ENCODE data around the gene RLBP1.

DNA sequence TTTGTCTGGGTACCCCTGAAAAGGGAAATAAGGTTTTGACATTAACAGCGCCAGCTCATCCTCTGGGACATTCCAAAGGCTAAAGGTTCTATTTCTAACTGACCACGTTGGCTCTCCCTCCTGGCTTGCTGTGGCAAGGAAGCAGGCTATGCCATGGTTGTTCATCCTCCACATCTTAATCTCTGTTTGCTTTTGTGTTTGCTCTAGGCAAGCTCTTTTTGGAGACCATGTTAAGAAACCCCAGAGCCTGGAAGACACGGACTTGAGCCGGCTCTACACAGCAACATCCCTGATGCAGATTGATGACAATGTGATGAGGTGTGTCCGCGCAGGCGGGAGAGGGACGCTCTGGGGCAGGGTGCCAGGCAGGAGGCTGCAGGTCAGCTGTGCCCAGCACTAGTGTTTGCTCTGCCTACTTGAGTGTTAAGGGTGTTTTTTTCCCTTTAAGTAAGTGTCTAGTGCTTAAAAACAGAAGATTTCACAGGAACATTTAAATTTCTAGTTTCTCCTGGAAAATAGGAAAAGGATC is 33.3 kb downstream of the RLBP1 start:
- no peak for TF ChIP-seq POLR2A (IDR thresholded peaks at IDR 0.05)
- TF ChIP-seq CTCF (IDR thresholded peaks at IDR 0.05), result no peak

Data from prostate gland (tissue), 2 donors.